Measurements from ENCODE around the gene PODXL2. TPM values are rescaled to one million over a fixed set of nuclear protein-coding genes. Genes with fewer than 3 reads are reported as not detected.

The PODXL2 gene
- total and polyA plus RNA-seq, 12 donors: 11.9 to 52.4 (median 23.8) TPM

DNA sequence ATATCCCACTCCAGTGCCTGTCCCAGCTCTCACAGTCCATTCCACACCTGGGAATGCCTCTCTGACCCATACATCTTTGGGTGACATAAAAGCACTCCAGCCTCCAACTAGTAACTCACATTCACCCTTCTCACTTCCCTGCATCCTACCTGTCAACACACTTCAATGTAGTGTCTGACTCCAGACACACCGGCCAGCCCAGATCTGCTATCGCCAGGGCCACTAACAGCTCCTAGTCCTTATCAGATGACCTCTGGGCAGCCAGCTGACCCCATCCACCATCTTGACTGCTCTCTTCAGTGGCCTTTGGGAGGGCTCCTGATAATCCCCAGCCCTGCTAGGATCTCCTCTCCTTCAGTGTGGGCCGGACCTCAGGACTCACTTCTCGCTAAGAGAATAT, 33.7 kb upstream of the PODXL2 start:
- peaks cover 0 to 14% of the 10 kb centered on the region in 2 donors for H3K4me1 ChIP-seq (replicated peaks in 1 of 2)
- DNase-seq: no peak
- TF ChIP-seq, protein P1, sequence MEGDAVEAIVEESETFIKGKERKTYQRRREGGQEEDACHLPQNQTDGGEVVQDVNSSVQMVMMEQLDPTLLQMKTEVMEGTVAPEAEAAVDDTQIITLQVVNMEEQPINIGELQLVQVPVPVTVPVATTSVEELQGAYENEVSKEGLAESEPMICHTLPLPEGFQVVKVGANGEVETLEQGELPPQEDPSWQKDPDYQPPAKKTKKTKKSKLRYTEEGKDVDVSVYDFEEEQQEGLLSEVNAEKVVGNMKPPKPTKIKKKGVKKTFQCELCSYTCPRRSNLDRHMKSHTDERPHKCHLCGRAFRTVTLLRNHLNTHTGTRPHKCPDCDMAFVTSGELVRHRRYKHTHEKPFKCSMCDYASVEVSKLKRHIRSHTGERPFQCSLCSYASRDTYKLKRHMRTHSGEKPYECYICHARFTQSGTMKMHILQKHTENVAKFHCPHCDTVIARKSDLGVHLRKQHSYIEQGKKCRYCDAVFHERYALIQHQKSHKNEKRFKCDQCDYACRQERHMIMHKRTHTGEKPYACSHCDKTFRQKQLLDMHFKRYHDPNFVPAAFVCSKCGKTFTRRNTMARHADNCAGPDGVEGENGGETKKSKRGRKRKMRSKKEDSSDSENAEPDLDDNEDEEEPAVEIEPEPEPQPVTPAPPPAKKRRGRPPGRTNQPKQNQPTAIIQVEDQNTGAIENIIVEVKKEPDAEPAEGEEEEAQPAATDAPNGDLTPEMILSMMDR (IDR thresholded peaks at IDR 0.05): no peak
- no peak for TF ChIP-seq POLR2A (IDR thresholded peaks at IDR 0.05)
- no peaks in the 10 kb centered on the region for H3K9me3 ChIP-seq (replicated peaks in 1 of 3)
- no peak overlapping the region for H3K4me3 ChIP-seq
- H3K27ac ChIP-seq: no peak overlapping the region
- H3K36me3 ChIP-seq (replicated peaks in 1 of 2): no peaks in the 10 kb centered on the region
- H3K27me3 ChIP-seq: no peaks in the 10 kb centered on the region
- WGBS, 4 donors: 78 to 87% (median 84%) methylated on average over 4 of the region's 4 CpGs
- intact Hi-C loops (cut with DNase I): no loop called here

DNA sequence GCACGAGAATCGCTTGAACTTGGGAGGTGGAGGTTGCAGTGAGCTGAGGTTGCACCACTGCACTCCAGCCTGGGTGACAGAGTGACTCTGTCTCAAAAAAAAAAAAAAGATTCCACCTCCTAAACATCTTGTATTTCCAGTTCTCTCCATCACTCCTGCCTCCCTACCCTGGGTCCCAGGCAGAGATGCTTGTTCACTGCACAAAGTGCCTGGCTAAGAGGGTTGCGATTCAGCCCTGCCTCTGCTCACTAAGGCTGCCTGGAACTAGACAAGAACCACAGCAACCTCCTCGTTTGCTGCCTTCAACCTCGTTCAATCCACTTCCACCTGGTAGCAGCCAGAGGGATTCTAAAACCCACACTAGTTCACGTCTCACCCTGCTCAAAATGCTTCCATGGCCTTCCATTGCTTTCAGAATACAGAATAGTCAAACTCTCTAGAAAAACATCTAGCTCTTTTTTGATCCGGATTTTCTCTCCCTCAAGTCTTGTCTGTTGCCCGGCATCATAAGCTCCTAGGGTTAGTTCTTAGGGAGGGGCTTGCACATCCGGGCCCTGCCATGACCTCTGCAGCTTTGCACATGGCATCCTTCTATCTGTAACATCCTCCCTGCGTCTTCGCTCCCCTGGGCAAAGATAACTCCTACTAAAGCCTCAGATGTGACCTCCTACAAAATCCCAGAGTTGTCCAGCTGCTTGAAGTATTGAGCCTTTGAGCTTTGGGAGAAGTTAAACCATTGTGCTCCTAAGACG, 31.8 kb upstream of the PODXL2 start:
- H3K4me3 ChIP-seq: peak overlapping the region in 1 of 4 donors; percentile 50
- H3K36me3 ChIP-seq (replicated peaks in 1 of 2): no peaks in the 10 kb centered on the region
- no peaks in the 10 kb centered on the region for H3K9me3 ChIP-seq (replicated peaks in 1 of 3)
- peaks cover 0 to 6% of the 10 kb centered on the region in 2 donors for H3K4me1 ChIP-seq (replicated peaks in 1 of 2)
- no peaks in the 10 kb centered on the region for H3K27me3 ChIP-seq
- no peak overlapping the region for H3K27ac ChIP-seq
- no peak for DNase-seq
- WGBS, 4 donors: 72 to 82% (median 80%) methylated on average over 10 to 12 of the region's 12 CpGs
- intact Hi-C loops (cut with DNase I): no loop called here
- TF ChIP-seq, protein P1 (IDR thresholded peaks at IDR 0.05): no peak
- no peak for TF ChIP-seq POLR2A (IDR thresholded peaks at IDR 0.05)

DNA sequence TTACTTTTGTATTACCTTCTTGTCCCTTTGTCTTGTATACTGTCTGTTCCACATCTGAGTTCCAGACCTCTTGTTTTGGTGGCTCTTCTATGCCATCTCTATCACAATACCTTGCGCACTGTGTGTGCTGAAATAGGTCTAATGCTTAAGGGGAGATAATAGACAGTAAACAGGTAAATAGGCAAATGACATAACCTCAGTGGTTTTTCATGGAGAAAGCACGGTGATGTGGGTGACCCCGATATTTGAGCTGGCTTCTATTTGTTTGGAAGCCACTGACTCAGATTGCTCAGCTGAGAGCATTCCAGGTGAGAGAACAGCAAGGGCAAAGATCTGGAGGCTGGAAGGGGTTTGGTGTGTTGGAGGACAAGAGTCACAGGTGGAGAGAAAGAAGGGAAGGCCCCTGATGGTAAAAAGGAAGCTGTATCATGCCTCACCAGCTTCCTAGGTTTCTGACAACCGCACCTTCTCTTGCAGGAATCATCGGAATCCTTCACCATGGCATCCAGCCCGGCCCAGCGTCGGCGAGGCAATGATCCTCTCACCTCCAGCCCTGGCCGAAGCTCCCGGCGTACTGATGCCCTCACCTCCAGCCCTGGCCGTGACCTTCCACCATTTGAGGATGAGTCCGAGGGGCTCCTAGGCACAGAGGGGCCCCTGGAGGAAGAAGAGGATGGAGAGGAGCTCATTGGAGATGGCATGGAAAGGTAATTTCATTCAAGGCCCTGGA, 30.0 kb upstream of the PODXL2 start:
- WGBS, 4 donors: 60 to 78% (median 73%) methylated on average over 8 to 14 of the region's 14 CpGs
- intact Hi-C loops (cut with DNase I): no loop called here
- Histone ChIP-seq H3K9me3 (replicated peaks in 1 of 3) (no peaks in the 10 kb centered on the region), H3K27me3 (no peaks in the 10 kb centered on the region), H3K4me3 (peak overlapping the region in 1 of 4 donors; percentile 50), H3K4me1 (replicated peaks in 1 of 2) (peaks cover 0 to 6% of the 10 kb centered on the region in 2 donors), H3K36me3 (replicated peaks in 1 of 2) (no peaks in the 10 kb centered on the region), H3K27ac (peak overlapping the region in 2 of 5 donors; percentile 19 to 69)
- DNase-seq: no peak
- TF ChIP-seq, protein P1 (IDR thresholded peaks at IDR 0.05): no peak
- no peak for TF ChIP-seq POLR2A (IDR thresholded peaks at IDR 0.05)

DNA sequence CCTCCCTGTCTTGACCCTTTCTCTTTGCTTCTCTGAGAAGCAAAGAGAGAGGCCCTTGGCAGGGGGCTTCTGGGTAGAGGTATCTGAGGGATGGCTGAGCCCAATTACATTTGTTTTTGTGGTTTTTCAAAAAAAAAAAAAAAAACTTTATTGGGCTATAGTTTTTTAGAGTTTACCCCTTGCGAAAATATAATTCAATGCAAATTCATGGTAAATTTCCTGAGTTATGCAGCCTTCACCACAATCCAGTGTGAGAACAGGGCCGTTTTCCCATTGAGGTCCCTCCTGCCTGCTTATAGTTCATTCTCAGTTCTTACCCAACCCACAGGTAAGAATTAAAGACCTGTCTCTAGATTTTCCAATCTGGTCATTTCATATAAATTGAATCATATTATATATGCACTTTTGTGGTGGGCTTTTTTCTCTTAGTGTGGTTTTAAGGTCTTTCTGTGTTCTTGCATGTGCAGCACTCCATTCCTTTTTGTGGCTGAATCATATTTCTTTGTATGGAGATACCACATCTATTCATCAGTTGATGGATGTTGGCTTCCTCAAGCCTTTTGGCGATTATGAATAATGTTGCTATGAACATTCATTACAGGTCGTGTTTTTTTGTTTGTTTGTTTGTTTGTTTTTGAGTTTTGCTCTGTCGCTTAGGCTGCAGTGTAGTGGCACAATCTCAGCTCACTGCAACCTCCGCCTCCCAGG, 28.1 kb upstream of the PODXL2 start:
- H3K27ac ChIP-seq: no peak overlapping the region
- no peaks in the 10 kb centered on the region for H3K36me3 ChIP-seq (replicated peaks in 1 of 2)
- peaks cover 0 to 6% of the 10 kb centered on the region in 2 donors for H3K4me1 ChIP-seq (replicated peaks in 1 of 2)
- H3K9me3 ChIP-seq (replicated peaks in 1 of 3): no peaks in the 10 kb centered on the region
- intact Hi-C loops (cut with DNase I): no loop called here
- TF ChIP-seq POLR2A (IDR thresholded peaks at IDR 0.05): no peak
- TF ChIP-seq, protein P1 (IDR thresholded peaks at IDR 0.05): no peak
- no peak overlapping the region for H3K4me3 ChIP-seq
- WGBS, 4 donors: 84 to 88% (median 86%) methylated on average over 6 of the region's 6 CpGs
- no peak for DNase-seq
- H3K27me3 ChIP-seq: no peaks in the 10 kb centered on the region

Data from adrenal gland (tissue), 12 donors.